Neutrophil (primary cell): Measurements from ENCODE around the gene PRR13.

Experiments
- H3K27ac ChIP-seq: fragments of 200-600 bp; sonication (generic); 2 replicates; pipeline ENCODE4 v1.5.1; 2016; ENCODE audit warnings: mild to moderate bottlenecking, moderate library complexity
- H3K27me3 ChIP-seq: fragments of 200-600 bp; sonication (generic); 2 replicates; pipeline ENCODE4 v1.6.0; 2016; ENCODE audit warnings: mild to moderate bottlenecking
- H3K36me3 ChIP-seq: fragments of 200-600 bp; sonication (generic); 2 replicates; pipeline ENCODE4 v1.5.1; 2017
- H3K4me1 ChIP-seq, 2 experiments: fragments of 200-600 bp in 1 of 2; sonication (generic) in 1 of 2; 1 replicate in 1 of 2; 2 replicates in 1 of 2; pipeline versions ENCODE4 v1.5.1 to v1.6.1; 2013 to 2016; ENCODE audit warnings: low read depth in 1 of 2, low read length in 1 of 2, mild to moderate bottlenecking in 1 of 2, moderate library complexity in 1 of 2; ENCODE audit not compliant: control insufficient read depth in 1 of 2, insufficient read depth in 1 of 2
- H3K4me3 ChIP-seq, 2 experiments: fragments of 200-600 bp in 1 of 2; sonication (generic) in 1 of 2; 1 replicate in 1 of 2; 2 replicates in 1 of 2; pipeline ENCODE4 v1.5.1; 2013 to 2016; ENCODE audit warnings: low read depth in 1 of 2, low read length in 1 of 2, mild to moderate bottlenecking in 1 of 2, moderate library complexity in 1 of 2
- H3K9me3 ChIP-seq: fragments of 200-600 bp; sonication (generic); 2 replicates; pipeline ENCODE4 v1.5.1; 2016
- CTCF ChIP-seq: fragments of 200-600 bp; sonication (generic); IDR thresholded peaks from 2 replicates; pipeline ENCODE4 v1.5.1; 2016; ENCODE audit warnings: antibody characterized with exemption

PRR13 gene

DNA sequence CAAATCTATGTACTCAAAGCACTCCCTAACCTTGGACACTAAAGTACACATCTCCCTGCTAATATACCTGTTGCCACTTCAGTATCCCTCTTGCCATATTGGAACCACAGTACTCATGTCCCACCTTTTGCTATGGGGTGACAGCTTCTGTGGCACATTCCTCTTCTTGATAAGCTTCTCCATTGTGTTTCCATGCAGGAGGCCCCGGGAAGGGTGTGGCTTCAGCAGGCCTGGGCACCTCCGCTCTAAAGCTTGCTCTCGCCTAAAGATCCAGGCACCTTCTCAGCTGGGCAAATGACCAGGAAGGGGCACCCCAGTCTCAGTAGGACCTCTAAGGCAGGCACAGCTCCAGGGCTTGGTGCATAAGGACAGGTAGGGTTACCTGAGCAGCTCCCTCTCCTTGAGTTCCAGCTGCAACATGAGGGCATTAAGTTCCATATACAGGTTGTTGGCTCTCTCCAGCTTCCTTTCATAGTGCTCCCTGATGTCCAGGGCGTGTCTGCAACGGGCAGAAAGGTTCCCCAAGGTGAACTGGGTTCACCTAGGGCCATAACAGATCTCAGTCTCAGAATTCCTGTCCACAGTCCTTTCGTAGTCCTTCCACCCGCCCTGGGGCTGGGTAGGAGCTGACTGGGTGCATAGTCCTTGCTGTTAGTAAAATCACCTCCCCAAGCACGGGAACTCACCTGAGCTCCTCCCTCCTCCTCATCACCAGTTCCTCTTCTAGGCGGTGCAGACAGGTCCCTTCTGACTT, 41.9 kb downstream of the PRR13 start:
- Histone ChIP-seq H3K27ac (peak overlapping the region; percentile 8), H3K36me3 (peaks cover 90% of the 10 kb centered on the region)

GRCh38 chr12:53483979-53484377, 42.4 kb downstream of the PRR13 start:
- Histone ChIP-seq H3K36me3 (peaks cover 84% of the 10 kb centered on the region), H3K27ac (peak overlapping the region; percentile 8), H3K4me3 (no peak overlapping the region), H3K4me1 (no peaks in the 10 kb centered on the region), H3K27me3 (no peaks in the 10 kb centered on the region), H3K9me3 (no peaks in the 10 kb centered on the region)
- TF ChIP-seq CTCF, result no peak

More for the DNA sequence above, 41.9 kb downstream of the PRR13 start:
- H3K4me3 ChIP-seq, result no peak overlapping the region
- no peaks in the 10 kb centered on the region for H3K4me1 ChIP-seq
- no peak for TF ChIP-seq CTCF
- no peaks in the 10 kb centered on the region for H3K27me3 ChIP-seq
- no peaks in the 10 kb centered on the region for H3K9me3 ChIP-seq

DNA sequence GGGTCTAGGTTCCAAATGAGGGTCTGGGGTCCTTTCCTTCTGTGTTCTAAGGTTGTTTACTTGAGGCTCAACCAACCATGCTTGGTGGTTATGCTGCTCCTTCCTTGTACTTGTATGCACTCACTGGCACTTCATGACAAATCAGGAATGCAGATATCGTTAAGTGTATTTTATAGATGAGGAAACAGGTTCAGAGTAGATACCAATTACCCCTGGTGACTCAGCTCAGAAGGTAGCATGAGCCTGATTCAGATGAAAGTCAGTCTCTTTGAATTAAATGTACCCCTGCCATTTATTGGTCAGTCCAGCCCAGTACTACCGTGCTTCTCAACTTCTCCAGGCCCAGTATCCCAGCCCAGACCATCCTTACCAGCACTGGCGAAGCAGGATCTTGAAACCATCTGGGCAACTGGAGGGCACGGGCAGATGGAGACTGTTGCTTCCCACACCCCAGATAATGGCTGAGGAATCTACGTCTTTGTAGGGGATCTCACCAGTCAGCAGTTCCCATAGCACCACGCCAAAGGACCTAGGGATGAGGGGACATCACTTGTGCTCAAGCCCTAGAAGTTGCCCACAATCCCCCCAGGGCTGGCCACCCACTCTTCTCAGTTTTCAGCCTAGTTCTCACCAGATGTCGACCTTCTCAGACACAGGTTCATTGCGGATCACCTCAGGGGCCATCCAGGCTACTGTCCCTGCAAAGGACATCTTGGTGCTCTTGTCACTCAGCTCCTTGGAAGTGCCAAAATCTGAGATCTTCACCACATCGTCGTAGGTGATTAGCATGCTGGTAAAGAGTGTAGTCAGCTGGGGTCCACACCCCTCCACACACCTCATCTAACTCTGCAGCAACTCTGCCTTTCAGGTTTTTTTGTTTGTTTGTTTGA, 43.4 kb downstream of the PRR13 start:
- Histone ChIP-seq H3K27me3 (no peaks in the 10 kb centered on the region), H3K36me3 (peaks cover 75% of the 10 kb centered on the region), H3K4me1 (no peaks in the 10 kb centered on the region), H3K9me3 (no peaks in the 10 kb centered on the region), H3K4me3 (no peak overlapping the region), H3K27ac (peak overlapping the region; percentile 2)
- no peak for TF ChIP-seq CTCF

DNA sequence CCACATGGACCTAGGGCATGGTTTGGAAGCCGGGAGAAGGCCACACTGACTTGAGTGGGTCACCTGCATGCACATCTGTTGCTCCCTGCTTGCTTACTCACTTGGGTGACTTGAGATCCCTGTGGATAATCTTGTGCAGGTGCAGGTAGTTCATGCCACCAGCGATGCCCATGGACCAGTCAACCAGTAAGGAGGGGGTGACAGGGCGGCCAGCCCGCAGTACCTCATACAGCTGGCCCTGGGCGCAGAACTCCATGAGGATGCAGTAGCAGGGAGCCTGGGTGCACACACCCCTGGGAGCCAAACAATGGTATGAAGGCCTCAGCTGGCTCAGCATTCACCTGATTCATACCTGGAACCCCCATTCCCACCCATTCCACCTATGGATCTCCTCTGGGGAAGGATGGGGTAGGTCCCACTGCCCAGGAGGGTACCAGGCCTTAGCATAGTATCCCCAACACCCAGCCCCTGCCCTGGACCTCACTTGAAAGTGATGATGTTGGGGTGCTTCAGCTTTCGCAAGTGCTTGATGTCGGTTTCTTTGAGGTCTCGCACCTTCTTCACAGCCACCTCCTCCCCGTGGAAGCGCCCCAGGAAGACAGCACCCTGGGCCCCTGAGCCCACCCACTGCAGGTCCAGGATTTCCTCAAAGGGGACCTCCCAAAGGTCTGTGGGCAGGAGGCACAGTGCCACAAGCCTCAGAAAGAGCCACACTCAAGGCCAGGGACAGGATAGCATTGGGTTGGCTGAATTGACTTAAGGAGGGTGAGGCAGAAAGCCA, 44.6 kb downstream of the PRR13 start:
- no peaks in the 10 kb centered on the region for H3K4me1 ChIP-seq
- no peaks in the 10 kb centered on the region for H3K9me3 ChIP-seq
- no peak for TF ChIP-seq CTCF
- no peak overlapping the region for H3K27ac ChIP-seq
- H3K36me3 ChIP-seq, result peaks cover 64% of the 10 kb centered on the region
- no peaks in the 10 kb centered on the region for H3K27me3 ChIP-seq
- H3K4me3 ChIP-seq, result no peak overlapping the region

DNA sequence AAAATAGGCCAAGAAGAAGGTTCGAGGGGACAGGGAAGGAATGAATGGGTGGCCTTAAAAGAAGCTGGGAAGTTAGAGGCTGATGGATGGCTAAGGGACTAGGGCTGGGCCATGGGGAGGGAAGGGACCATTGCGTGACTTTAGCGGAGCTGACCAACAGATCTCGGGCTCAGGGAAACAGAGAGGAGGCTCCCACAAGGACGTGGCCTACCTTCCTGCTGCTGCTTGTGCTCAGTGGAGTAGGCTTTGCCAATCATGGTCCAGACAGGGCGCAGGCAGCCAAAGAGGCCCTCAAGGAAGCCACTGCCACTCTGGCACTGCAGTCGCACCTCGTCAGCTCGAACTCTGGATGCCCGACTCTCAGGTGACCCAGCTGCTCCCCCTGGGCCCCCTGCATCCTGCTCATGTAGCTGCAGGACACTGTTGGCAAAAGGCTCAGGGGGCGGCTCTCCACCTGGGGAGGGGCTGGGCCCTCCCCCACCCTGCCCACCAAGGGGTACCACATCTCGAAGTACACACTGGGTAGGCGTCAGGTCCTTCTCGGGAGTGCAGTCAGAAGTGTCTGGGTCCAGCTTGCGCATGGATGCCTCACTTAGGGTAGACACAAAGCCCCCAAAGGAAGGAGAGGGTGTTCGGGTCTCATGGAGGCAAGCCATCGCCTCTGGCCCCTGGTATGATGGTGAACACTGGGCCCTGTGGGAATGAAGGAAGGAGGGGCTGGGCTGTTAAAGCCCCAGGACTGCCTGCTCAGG, 45.4 kb downstream of the PRR13 start:
- Histone ChIP-seq H3K4me3 (no peak overlapping the region), H3K27me3 (no peaks in the 10 kb centered on the region), H3K9me3 (no peaks in the 10 kb centered on the region), H3K36me3 (peaks cover 56% of the 10 kb centered on the region), H3K27ac (no peak overlapping the region), H3K4me1 (no peaks in the 10 kb centered on the region)
- no peak for TF ChIP-seq CTCF
